Psoas muscle (tissue), 8 donors: ENCODE data around the gene IGSF6. TPM values are rescaled to one million over a fixed set of nuclear protein-coding genes. Genes with fewer than 3 reads are reported as not detected.
"Not testable (repeated sequence)": the region's sequence is repeated elsewhere in the genome, so short reads cannot be mapped to it uniquely, and the experiment has no call there.

Experiments used
- ATAC-seq, 4 donors: fragments of 200-7000 bp; cut with Tn5 transposase; one replicate each; pipeline ENCODE4 v1.9.1; 2020; ENCODE audit warnings: moderate library complexity in 3 of 4, mild to moderate bottlenecking in 2 of 4
- DNase-seq, 2 donors: peaks; one replicate each; pipeline ENCODE4 v3.0.0-alpha.2; 2020
- H3K27ac ChIP-seq: fragments of 200-600 bp; one replicate; pipeline ENCODE4 v1.8.0; 2022
- H3K27me3 ChIP-seq, 3 donors: fragments of 200-600 bp in 1 of 3; one replicate each; pipeline versions ENCODE4 v1.6.1 to v1.8.0; 2013 to 2022; ENCODE audit warnings: low read length in 2 of 3, mild to moderate bottlenecking in 2 of 3, moderate library complexity in 1 of 3; ENCODE audit not compliant: insufficient read depth in 3 of 3
- H3K36me3 ChIP-seq, 2 donors: fragments of 200-600 bp in 1 of 2; one replicate each; pipeline versions ENCODE4 v1.6.1 to v1.8.0; 2013 to 2022; ENCODE audit warnings: low read depth in 1 of 2, mild to moderate bottlenecking in 1 of 2, moderate library complexity in 1 of 2; ENCODE audit not compliant: insufficient read depth in 1 of 2
- H3K4me1 ChIP-seq: fragments of 200-600 bp; one replicate; pipeline ENCODE4 v1.8.0; 2022
- H3K4me3 ChIP-seq: fragments of 200-600 bp; one replicate; pipeline ENCODE4 v1.8.0; 2022; ENCODE audit warnings: mild to moderate bottlenecking
- H3K9me3 ChIP-seq: fragments of 200-600 bp; one replicate; pipeline ENCODE4 v1.8.0; 2022
- CTCF ChIP-seq: fragments of 200-600 bp; IDR thresholded peaks from one replicate; pipeline ENCODE4 v1.8.0; 2022; ENCODE audit warnings: antibody characterized with exemption
- WGBS, 3 donors: extraction: QIAGEN DNeasy Blood & Tissue Kit; methylation state at CpG; one replicate each; pipeline versions ENCODE4 v1.1.6 to v1.1.7; 2013; 5-methylcytosine and 5-hydroxymethylcytosine counted together
- intact Hi-C, 2 donors: fragments of 100-400 bp; cut with DNase I; formaldehyde crosslinking; loops; one replicate each; pipeline versions ENCODE4 v1.11.0 to v1.14.2; 2022
- polyA plus RNA-seq, 3 donors: library from polyadenylated mRNA; stranded (reverse); fragments of 200-250 nt; gene quantifications; one replicate each; pipeline ENCODE4 v1.2.3, GENCODE V29; 2013
- total RNA-seq, 4 donors: library from RNA; stranded (reverse); fragmentation: NEBNext Ultra II Directional in 2 of 4; extraction: Animal tissue kit (Norgen Biotek cat#: 25700) in 2 of 4; gene quantifications; one replicate each; pipeline versions ENCODE4 v1.2.1 to v1.2.4, GENCODE V29; 2021 to 2023
- donor health status: healthy with polysubstance abuse.
- donor health status: DM: no; HTN: no; CAD: no; lungs with moderate emphysema.
- donor health status: Bipolar disorder and iron deficiency.
- donor health status: healthy.
- donor health status: DM: yes; HTN: yes; CAD: no.
- donor health status: DM: no; HTN: no; CAD: no.
- donor health status: DM: no; HTN: no; CAD: no.
- donor health status: DM: yes; HTN: yes; CAD: no.

IGSF6 gene
- total and polyA plus RNA-seq, 7 donors = 0.15 to 3.0 (median 1.4) TPM

DNA sequence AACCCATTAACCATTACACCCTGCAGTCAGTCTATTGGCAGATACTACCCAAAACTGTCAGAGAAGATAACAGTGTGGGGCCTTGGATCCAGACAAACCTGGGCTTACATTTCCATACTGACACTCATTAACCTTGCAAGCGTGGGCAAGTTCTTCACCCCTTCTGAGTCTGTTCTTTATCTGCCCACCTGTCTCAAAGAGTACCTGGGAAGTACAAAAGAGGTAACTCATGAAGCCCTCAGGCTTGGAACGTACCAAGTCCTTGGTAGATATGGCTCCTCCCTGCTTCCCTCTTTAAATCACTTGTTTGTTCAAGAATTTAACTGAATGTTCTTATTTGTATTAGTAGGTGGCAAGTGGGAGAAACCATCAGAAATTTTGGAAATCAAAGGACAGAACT is 2.5 kb upstream of the IGSF6 start:
- DNase-seq (no peak), ATAC-seq (no peak)
- intact Hi-C loops = loop anchor here in 1 of 2 donors (5.0 kb wide), 1 partner anchor 52 kb away; no protein-coding TSS in a partner anchor

DNA sequence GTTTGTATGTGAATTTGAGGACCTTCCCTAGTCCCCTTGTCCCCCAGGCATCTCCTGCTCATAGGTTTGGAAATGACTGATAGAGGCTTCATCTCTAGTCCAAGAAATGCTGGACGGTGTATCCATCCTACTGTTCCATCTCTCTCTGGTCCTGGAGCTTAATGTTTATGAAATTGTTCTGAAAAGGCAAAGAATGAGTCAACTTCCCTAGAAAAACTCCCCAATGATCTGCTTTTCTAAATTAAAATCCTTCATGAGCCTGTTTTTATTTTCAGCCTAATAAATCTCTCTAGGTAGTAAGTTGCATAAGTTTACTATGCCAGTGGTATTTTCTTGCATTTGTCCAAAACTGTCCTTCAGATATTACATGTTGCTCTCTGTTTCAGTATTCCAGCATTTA is 2.1 kb upstream of the IGSF6 start:
- no peak overlapping the region for H3K4me3 ChIP-seq
- no peak for DNase-seq
- WGBS, 3 donors = 81 to 100% (median 94%) methylated on average over 1 of the region's 1 CpG
- no peaks in the 10 kb centered on the region for H3K9me3 ChIP-seq
- no peak for ATAC-seq
- H3K36me3 ChIP-seq = peaks cover 6 to 23% of the 10 kb centered on the region in 2 donors
- intact Hi-C loops = no loop called here
- H3K27me3 ChIP-seq = no peaks in the 10 kb centered on the region
- H3K4me1 ChIP-seq = peaks cover 3% of the 10 kb centered on the region
- H3K27ac ChIP-seq = no peak overlapping the region
- TF ChIP-seq CTCF = no peak

More for the DNA sequence above, 2.5 kb upstream of the IGSF6 start:
- 65 to 87% (median 80%) methylated on average over 2 of the region's 2 CpGs for WGBS, 3 donors
- Histone ChIP-seq H3K4me1 (peaks cover 3% of the 10 kb centered on the region), H3K27me3 (no peaks in the 10 kb centered on the region), H3K4me3 (no peak overlapping the region), H3K36me3 (peaks cover 6 to 26% of the 10 kb centered on the region in 2 donors), H3K9me3 (no peaks in the 10 kb centered on the region), H3K27ac (no peak overlapping the region)
- TF ChIP-seq CTCF = no peak

- H3K27ac ChIP-seq = no peak overlapping the region
- 75 to 83% (median 83%) methylated on average over 5 of the region's 5 CpGs for WGBS, 3 donors
Observed at GRCh38 chr16:21653571-21653970, 1.2 kb upstream of the IGSF6 start.

GRCh38 chr16:21651515-21651914 is 893 bp downstream of the IGSF6 start:
- no peaks in the 10 kb centered on the region for H3K27me3 ChIP-seq
- no peak for TF ChIP-seq CTCF
- H3K27ac ChIP-seq = no peak overlapping the region
- intact Hi-C loops = no loop called here
- 73 to 88% (median 82%) methylated on average over 3 of the region's 3 CpGs for WGBS, 3 donors
- peak overlapping the region; percentile 27 for H3K4me3 ChIP-seq
- H3K4me1 ChIP-seq = no peaks in the 10 kb centered on the region
- DNase-seq (no peak), ATAC-seq (no peak)
- H3K36me3 ChIP-seq = peaks cover 6 to 18% of the 10 kb centered on the region in 2 donors
- H3K9me3 ChIP-seq = no peaks in the 10 kb centered on the region

More at GRCh38 chr16:21653571-21653970, 1.2 kb upstream of the IGSF6 start:
- ATAC-seq (peak in 1 of 4 donors; percentile 31), DNase-seq (no peak)
- Histone ChIP-seq H3K4me1 (peaks cover 3% of the 10 kb centered on the region), H3K4me3 (no peak overlapping the region), H3K36me3 (peaks cover 6 to 22% of the 10 kb centered on the region in 2 donors), H3K9me3 (no peaks in the 10 kb centered on the region), H3K27me3 (no peaks in the 10 kb centered on the region)
- no peak for TF ChIP-seq CTCF
- intact Hi-C loops = no loop called here

- Histone ChIP-seq H3K4me1 (peaks cover 6% of the 10 kb centered on the region), H3K27ac (no peak overlapping the region), H3K4me3 (peak overlapping the region; percentile 2), H3K36me3 (peaks cover 3 to 10% of the 10 kb centered on the region in 2 donors), H3K27me3 (no peaks in the 10 kb centered on the region), H3K9me3 (no peaks in the 10 kb centered on the region)
- TF ChIP-seq CTCF = no peak
- WGBS, 3 donors = 92 to 100% (median 94%) methylated on average over 1 of the region's 1 CpG
- ATAC-seq (no peak), DNase-seq (no peak)
- intact Hi-C loops = no loop called here
Observed at GRCh38 chr16:21650521-21650920, 1.9 kb downstream of the IGSF6 start.

DNA sequence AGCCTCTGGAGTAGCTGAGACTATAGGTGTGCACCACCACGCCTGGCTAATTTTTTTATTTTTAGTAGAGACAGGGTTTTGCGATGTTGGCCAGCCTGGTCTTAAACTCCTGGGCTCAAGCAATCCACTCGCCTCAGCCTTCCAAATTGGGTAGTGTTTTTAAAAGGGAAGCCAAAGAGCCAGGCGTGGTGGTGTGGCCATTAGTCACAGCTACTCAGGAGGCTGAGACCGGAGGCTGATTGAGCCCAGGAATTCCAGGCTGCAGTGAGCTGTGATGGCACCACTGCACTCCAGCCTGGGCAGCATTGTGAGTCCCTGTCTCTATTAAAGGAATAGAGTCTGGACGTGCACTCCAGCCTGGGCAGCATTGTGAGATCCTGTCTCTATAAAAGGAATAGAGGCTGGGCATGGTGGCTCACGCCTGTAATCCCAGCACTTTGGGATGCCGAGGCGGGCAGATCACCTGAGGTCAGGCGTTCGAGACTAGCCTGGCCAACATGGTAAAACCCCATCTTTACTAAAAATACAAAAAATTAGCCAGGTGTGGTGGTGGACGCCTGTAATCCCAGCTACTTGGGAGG is 2.5 kb downstream of the IGSF6 start:
- DNase-seq, H3K4me3 ChIP-seq, H3K27me3 ChIP-seq, H3K27ac ChIP-seq, ATAC-seq, intact Hi-C loops, H3K36me3 ChIP-seq, H3K9me3 ChIP-seq: not testable (repeated sequence)
- peaks cover 13% of the 10 kb centered on the region for H3K4me1 ChIP-seq
- 93 to 94% (median 94%) methylated on average over 12 of the region's 12 CpGs for WGBS, 3 donors
